Panc1 (cell line): ENCODE results near the gene RRAS. TPM values are rescaled to one million over a fixed set of nuclear protein-coding genes. Genes with fewer than 3 reads are reported as not detected.

Source experiments
- ATAC-seq: fragments of 200-7000 bp; cut with Tn5 transposase; 2 replicates; pipeline ENCODE4 v1.9.1; 2020; ENCODE audit warnings: mild to moderate bottlenecking, moderate library complexity
- BruUV-seq: library from RNA; stranded (reverse); fragments of 400-500 nt; replicated peaks from 2 replicates; lab custom pipeline; 2021; lab: Mats Ljungman, UMichigan
- CTCF ChIA-PET: fragments of 300-600 bp; sonication (Branson Sonifier 250); formaldehyde crosslinking; loops from one replicate; lab custom pipeline; 2022; ENCODE audit warnings: antibody characterized with exemption; lab: Charles Lee
- POLR2A ChIA-PET: fragments of 300-600 bp; sonication (Branson Sonifier 250); formaldehyde crosslinking; loops from one replicate; lab custom pipeline; 2022; ENCODE audit warnings: antibody characterized with exemption; lab: Charles Lee
- DNase-seq: peaks from one replicate; pipeline ENCODE4 v3.0.0-alpha.2; 2010; ENCODE audit warnings: low read depth, low spot score
- H3K27ac ChIP-seq: 2 replicates; pipeline ENCODE4 v1.5.1; 2011; ENCODE audit warnings: mild to moderate bottlenecking, low read length, inconsistent platforms
- H3K27me3 ChIP-seq: fragments of 200-500 bp; sonication (Bioruptor generic); 2 replicates; pipeline ENCODE4 v1.6.0; 2014; ENCODE audit warnings: low read length, inconsistent platforms; ENCODE audit not compliant: control insufficient read depth, insufficient read depth
- H3K36me3 ChIP-seq: fragments of 200-500 bp; sonication (Bioruptor generic); 2 replicates; pipeline ENCODE4 v1.5.1; 2014; ENCODE audit warnings: inconsistent platforms, mild to moderate bottlenecking, low read length, moderate library complexity; ENCODE audit not compliant: control insufficient read depth, insufficient read depth
- H3K4me1 ChIP-seq: 2 replicates; pipeline ENCODE4 v1.5.1; 2011; ENCODE audit warnings: inconsistent platforms, mild to moderate bottlenecking, low read length, moderate library complexity; ENCODE audit not compliant: control insufficient read depth, insufficient read depth
- H3K4me3 ChIP-seq, 2 experiments: 2 replicates each; pipeline ENCODE4 v1.5.1; 2011 to 2012; ENCODE audit warnings: low read depth in 2 of 2, low read length in 2 of 2, mild to moderate bottlenecking in 2 of 2, inconsistent platforms in 1 of 2, moderate library complexity in 1 of 2
- H3K9me3 ChIP-seq: fragments of 200-500 bp; sonication (Bioruptor generic); 2 replicates; pipeline ENCODE4 v1.5.1; 2014; ENCODE audit warnings: low read depth, mild to moderate bottlenecking, inconsistent platforms, low read length, moderate library complexity; ENCODE audit not compliant: control insufficient read depth, insufficient read depth
- POLR2AphosphoS5 ChIP-seq: IDR thresholded peaks from 2 replicates; pipeline ENCODE4 v1.6.1; 2012; ENCODE audit warnings: mild to moderate bottlenecking, low read depth, low read length, moderate library complexity
- SIN3A ChIP-seq: IDR thresholded peaks from 2 replicates; pipeline ENCODE4 v1.6.1; 2012; ENCODE audit warnings: low read depth, mild to moderate bottlenecking, low read length, moderate library complexity, borderline replicate concordance; ENCODE audit not compliant: insufficient read depth
- TCF7L2 ChIP-seq: IDR thresholded peaks from 2 replicates; pipeline ENCODE4 v1.6.1; 2011; ENCODE audit warnings: mild to moderate bottlenecking, low read depth, low read length, inconsistent platforms
- in situ Hi-C: cut with HindIII; loops from 2 replicates; pipeline ENCODE4 v1.10.0; 2016; ENCODE audit warnings: low sequenced_read_pairs, low pct_unique_long_range_greater_than_20kb
- intact Hi-C: fragments of 100-400 bp; cut with micrococcal nuclease; formaldehyde crosslinking; loops from one replicate; pipeline ENCODE4 v1.10.0; 2022; ENCODE audit not compliant: unreplicated experiment
- total RNA-seq: library from RNA; stranded (reverse); gene quantifications from one replicate; pipeline ENCODE4 v1.2.1, GENCODE V29; 2021; ENCODE audit not compliant: unreplicated experiment
- TF ChIP-seq, protein P1 (sequence below), 2 experiments: IDR thresholded peaks; 2 replicates each; pipeline ENCODE4 v1.6.1; 2011 to 2012; ENCODE audit warnings: low read depth in 2 of 2, control low read depth in 1 of 2, low read length in 1 of 2, mild to moderate bottlenecking in 1 of 2, moderate library complexity in 1 of 2; ENCODE audit not compliant: insufficient read depth in 1 of 2
- TF ChIP-seq, protein P2 (sequence below): fragments of 450-650 bp; IDR thresholded peaks from 2 replicates; pipeline ENCODE4 v1.5.1; 2017; ENCODE audit warnings: mild to moderate bottlenecking

The RRAS gene
- total RNA-seq, 1 experiment from 2014 or later, result 64.4 TPM

- Histone ChIP-seq H3K4me1 (no peaks in the 10 kb centered on the region), H3K27me3 (no peaks in the 10 kb centered on the region), H3K4me3 (no peak overlapping the region), H3K36me3 (no peaks in the 10 kb centered on the region), H3K27ac (no peak overlapping the region), H3K9me3 (no peaks in the 10 kb centered on the region)
- POLR2A ChIA-PET, result no interaction called here
- CTCF ChIA-PET, result no interaction called here
- DNase-seq (no peak), ATAC-seq (no peak)
- BruUV-seq, result no TSS peak
- in situ Hi-C loops (no loop called here), intact Hi-C loops (no loop called here)
- TF ChIP-seq, protein P1, sequence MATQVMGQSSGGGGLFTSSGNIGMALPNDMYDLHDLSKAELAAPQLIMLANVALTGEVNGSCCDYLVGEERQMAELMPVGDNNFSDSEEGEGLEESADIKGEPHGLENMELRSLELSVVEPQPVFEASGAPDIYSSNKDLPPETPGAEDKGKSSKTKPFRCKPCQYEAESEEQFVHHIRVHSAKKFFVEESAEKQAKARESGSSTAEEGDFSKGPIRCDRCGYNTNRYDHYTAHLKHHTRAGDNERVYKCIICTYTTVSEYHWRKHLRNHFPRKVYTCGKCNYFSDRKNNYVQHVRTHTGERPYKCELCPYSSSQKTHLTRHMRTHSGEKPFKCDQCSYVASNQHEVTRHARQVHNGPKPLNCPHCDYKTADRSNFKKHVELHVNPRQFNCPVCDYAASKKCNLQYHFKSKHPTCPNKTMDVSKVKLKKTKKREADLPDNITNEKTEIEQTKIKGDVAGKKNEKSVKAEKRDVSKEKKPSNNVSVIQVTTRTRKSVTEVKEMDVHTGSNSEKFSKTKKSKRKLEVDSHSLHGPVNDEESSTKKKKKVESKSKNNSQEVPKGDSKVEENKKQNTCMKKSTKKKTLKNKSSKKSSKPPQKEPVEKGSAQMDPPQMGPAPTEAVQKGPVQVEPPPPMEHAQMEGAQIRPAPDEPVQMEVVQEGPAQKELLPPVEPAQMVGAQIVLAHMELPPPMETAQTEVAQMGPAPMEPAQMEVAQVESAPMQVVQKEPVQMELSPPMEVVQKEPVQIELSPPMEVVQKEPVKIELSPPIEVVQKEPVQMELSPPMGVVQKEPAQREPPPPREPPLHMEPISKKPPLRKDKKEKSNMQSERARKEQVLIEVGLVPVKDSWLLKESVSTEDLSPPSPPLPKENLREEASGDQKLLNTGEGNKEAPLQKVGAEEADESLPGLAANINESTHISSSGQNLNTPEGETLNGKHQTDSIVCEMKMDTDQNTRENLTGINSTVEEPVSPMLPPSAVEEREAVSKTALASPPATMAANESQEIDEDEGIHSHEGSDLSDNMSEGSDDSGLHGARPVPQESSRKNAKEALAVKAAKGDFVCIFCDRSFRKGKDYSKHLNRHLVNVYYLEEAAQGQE (IDR thresholded peaks at IDR 0.05; ENCODE audit: insufficient read depth in 1 of 2, low read depth in 2 of 2, low read length in 1 of 2), result no peak
- TF ChIP-seq, protein P2, sequence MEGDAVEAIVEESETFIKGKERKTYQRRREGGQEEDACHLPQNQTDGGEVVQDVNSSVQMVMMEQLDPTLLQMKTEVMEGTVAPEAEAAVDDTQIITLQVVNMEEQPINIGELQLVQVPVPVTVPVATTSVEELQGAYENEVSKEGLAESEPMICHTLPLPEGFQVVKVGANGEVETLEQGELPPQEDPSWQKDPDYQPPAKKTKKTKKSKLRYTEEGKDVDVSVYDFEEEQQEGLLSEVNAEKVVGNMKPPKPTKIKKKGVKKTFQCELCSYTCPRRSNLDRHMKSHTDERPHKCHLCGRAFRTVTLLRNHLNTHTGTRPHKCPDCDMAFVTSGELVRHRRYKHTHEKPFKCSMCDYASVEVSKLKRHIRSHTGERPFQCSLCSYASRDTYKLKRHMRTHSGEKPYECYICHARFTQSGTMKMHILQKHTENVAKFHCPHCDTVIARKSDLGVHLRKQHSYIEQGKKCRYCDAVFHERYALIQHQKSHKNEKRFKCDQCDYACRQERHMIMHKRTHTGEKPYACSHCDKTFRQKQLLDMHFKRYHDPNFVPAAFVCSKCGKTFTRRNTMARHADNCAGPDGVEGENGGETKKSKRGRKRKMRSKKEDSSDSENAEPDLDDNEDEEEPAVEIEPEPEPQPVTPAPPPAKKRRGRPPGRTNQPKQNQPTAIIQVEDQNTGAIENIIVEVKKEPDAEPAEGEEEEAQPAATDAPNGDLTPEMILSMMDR, result no peak
- TF ChIP-seq SIN3A, result no peak
- no peak for TF ChIP-seq POLR2AphosphoS5
- TF ChIP-seq TCF7L2, result no peak
Observed at GRCh38 chr19:49658566-49659442, 18.9 kb upstream of the RRAS start.

- ChIA-PET CTCF (no interaction called here), POLR2A (no interaction called here)
- ATAC-seq, result no peak
- Histone ChIP-seq H3K9me3 (no peaks in the 10 kb centered on the region), H3K4me3 (no peak overlapping the region), H3K36me3 (no peaks in the 10 kb centered on the region), H3K27me3 (no peaks in the 10 kb centered on the region), H3K4me1 (no peaks in the 10 kb centered on the region), H3K27ac (no peak overlapping the region)
- in situ Hi-C loops, result no loop called here
- intact Hi-C loops, result no loop called here
- TF ChIP-seq TCF7L2, result no peak
- TF ChIP-seq SIN3A, result no peak
- DNase-seq, result no peak
- BruUV-seq, result TSS peak; percentile 75
Observed at GRCh38 chr19:49658139-49658517, 18.2 kb upstream of the RRAS start.
